Neural progenitor cell (in vitro differentiated cells): Measurements from ENCODE around the gene EDC4. TPM values are rescaled to one million over a fixed set of nuclear protein-coding genes. Genes with fewer than 3 reads are reported as not detected.

Source experiments
- DNase-seq: peaks from one replicate; pipeline ENCODE4 v3.0.0-alpha.2; 2016; ENCODE audit warnings: low spot score
- H2AFZ ChIP-seq: fragments of 200-600 bp; sonication (generic); replicated peaks from 2 replicates; pipeline ENCODE4 v1.6.1; 2016; ENCODE audit warnings: antibody characterized with exemption
- H3F3A ChIP-seq: fragments of 200-600 bp; sonication (generic); 2 replicates; pipeline ENCODE4 v1.6.1; 2016; ENCODE audit warnings: antibody characterized with exemption, low read depth
- H3K27ac ChIP-seq: fragments of 200-600 bp; sonication (generic); 2 replicates; pipeline ENCODE4 v1.5.1; 2016; ENCODE audit warnings: mild to moderate bottlenecking
- H3K27me3 ChIP-seq: fragments of 200-600 bp; sonication (generic); 2 replicates; pipeline ENCODE4 v1.6.1; 2016; ENCODE audit warnings: mild to moderate bottlenecking, moderate library complexity
- H3K36me3 ChIP-seq: fragments of 200-600 bp; sonication (generic); 2 replicates; pipeline ENCODE4 v1.5.1; 2016
- H3K4me1 ChIP-seq: fragments of 200-600 bp; sonication (generic); 2 replicates; pipeline ENCODE4 v1.6.1; 2016; ENCODE audit warnings: mixed run types
- H3K4me2 ChIP-seq: fragments of 200-600 bp; sonication (generic); 2 replicates; pipeline ENCODE4 v1.6.1; 2016
- H3K4me3 ChIP-seq: fragments of 200-600 bp; sonication (generic); 2 replicates; pipeline ENCODE4 v1.5.1; 2016
- H3K79me2 ChIP-seq: fragments of 200-600 bp; sonication (generic); 2 replicates; pipeline ENCODE4 v1.6.1; 2016; ENCODE audit warnings: low read depth
- H3K9ac ChIP-seq: fragments of 200-600 bp; sonication (generic); 2 replicates; pipeline ENCODE4 v1.6.1; 2016
- H3K9me3 ChIP-seq: fragments of 200-600 bp; sonication (generic); 2 replicates; pipeline ENCODE4 v1.5.1; 2016; ENCODE audit warnings: low read depth
- H4K20me1 ChIP-seq: fragments of 200-600 bp; sonication (generic); 2 replicates; pipeline ENCODE4 v1.6.1; 2016; ENCODE audit warnings: low read depth
- H3K27ac Mint-ChIP-seq: 3 replicates; pipeline ENCODE4 v1.8.0; 2021; ENCODE audit warnings: mixed read lengths
- H3K27me3 Mint-ChIP-seq: 2 replicates; pipeline ENCODE4 v1.8.0; 2022; ENCODE audit warnings: low read depth, mild to moderate bottlenecking, inconsistent platforms, moderate library complexity, mixed read lengths; ENCODE audit not compliant: insufficient read depth
- H3K36me3 Mint-ChIP-seq: 3 replicates; pipeline ENCODE4 v1.8.0; 2021; ENCODE audit warnings: mixed read lengths
- H3K4me1 Mint-ChIP-seq: 3 replicates; pipeline ENCODE4 v1.8.0; 2021; ENCODE audit warnings: mixed read lengths
- H3K4me3 Mint-ChIP-seq: 3 replicates; pipeline ENCODE4 v1.8.0; 2021; ENCODE audit warnings: mild to moderate bottlenecking, moderate library complexity, mixed read lengths
- H3K9me3 Mint-ChIP-seq: 3 replicates; pipeline ENCODE4 v1.8.0; 2020; ENCODE audit warnings: mixed read lengths
- CTCF ChIP-seq: fragments of 200-600 bp; sonication (generic); IDR thresholded peaks from 2 replicates; pipeline ENCODE4 v1.5.1; 2017; ENCODE audit warnings: antibody characterized with exemption, mild to moderate bottlenecking
- EZH2 ChIP-seq: fragments of 200-600 bp; sonication (generic); IDR thresholded peaks from 2 replicates; pipeline ENCODE4 v1.6.1; 2017; ENCODE audit warnings: antibody characterized with exemption, mild to moderate bottlenecking, moderate library complexity
- EZH2phosphoT487 ChIP-seq: fragments of 200-600 bp; sonication (generic); IDR thresholded peaks from 2 replicates; pipeline ENCODE4 v1.6.1; 2017; ENCODE audit warnings: antibody characterized with exemption
- total RNA-seq: library from RNA; depleted of rRNA; stranded (reverse); fragments of >200 nt; gene quantifications from 2 replicates; pipeline ENCODE4 v1.2.3, GENCODE V29; 2015; ENCODE audit warnings: low replicate concordance

Gene EDC4
- total RNA-seq, 1 donor from 2014 or later = 32.7 TPM

DNA sequence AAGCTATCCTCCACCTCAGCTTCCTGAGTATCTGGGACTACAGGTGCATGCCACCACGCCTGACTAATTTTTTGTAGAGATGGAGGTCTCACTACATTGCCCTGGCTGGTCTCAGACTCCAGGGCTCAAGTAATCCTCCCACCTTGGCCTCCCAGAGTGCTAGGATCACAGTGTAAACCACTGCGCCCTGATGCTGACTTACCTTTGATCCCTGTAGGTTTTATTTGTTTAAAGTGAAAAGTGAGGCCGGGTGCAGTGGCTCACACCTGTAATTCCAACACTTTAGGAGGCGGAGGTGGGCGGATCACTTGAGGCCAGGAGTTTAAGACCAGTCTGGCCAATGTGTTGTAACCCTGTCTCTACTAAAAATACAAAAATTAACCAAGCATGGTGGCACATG is 28.9 kb downstream of the EDC4 start:
- no peak overlapping the region for H3K27ac Mint-ChIP-seq
- no peak overlapping the region for H3K9ac ChIP-seq
- H3K4me3 Mint-ChIP-seq = no peak overlapping the region
- peaks cover 35% of the 10 kb centered on the region for H3K79me2 ChIP-seq
- H3K36me3 Mint-ChIP-seq = peaks cover 6% of the 10 kb centered on the region
- peaks cover 49% of the 10 kb centered on the region for H4K20me1 ChIP-seq
- H3K4me1 Mint-ChIP-seq = no peaks in the 10 kb centered on the region
- no peak for TF ChIP-seq EZH2
- no peak for TF ChIP-seq CTCF
- TF ChIP-seq EZH2phosphoT487 = no peak
- no peaks in the 10 kb centered on the region for H3K9me3 Mint-ChIP-seq
- no peaks in the 10 kb centered on the region for H3K27me3 ChIP-seq
- H3K4me2 ChIP-seq = no peak overlapping the region
- no peaks in the 10 kb centered on the region for H3K4me1 ChIP-seq
- H2AFZ ChIP-seq = no peak overlapping the region
- no peak overlapping the region for H3K27ac ChIP-seq
- peaks cover 2% of the 10 kb centered on the region for H3K27me3 Mint-ChIP-seq
- H3K9me3 ChIP-seq = no peaks in the 10 kb centered on the region
- no peaks in the 10 kb centered on the region for H3F3A ChIP-seq
- no peak overlapping the region for H3K4me3 ChIP-seq
- no peaks in the 10 kb centered on the region for H3K36me3 ChIP-seq
- DNase-seq = no peak

- Histone ChIP-seq H4K20me1 (peaks cover 45% of the 10 kb centered on the region), H3K27me3 (no peaks in the 10 kb centered on the region), H3K4me2 (no peak overlapping the region), H3K36me3 (no peaks in the 10 kb centered on the region), H3K4me1 (no peaks in the 10 kb centered on the region), H3K79me2 (peaks cover 24% of the 10 kb centered on the region), H3K27ac (no peak overlapping the region), H3K9me3 (no peaks in the 10 kb centered on the region), H2AFZ (no peak overlapping the region), H3K4me3 (no peak overlapping the region), H3F3A (no peaks in the 10 kb centered on the region), H3K9ac (no peak overlapping the region)
- Mint-ChIP-seq H3K4me3 (no peak overlapping the region), H3K4me1 (no peaks in the 10 kb centered on the region), H3K36me3 (peaks cover 3% of the 10 kb centered on the region), H3K27ac (no peak overlapping the region), H3K27me3 (peaks cover 2% of the 10 kb centered on the region), H3K9me3 (no peaks in the 10 kb centered on the region)
- no peak for DNase-seq
- no peak for TF ChIP-seq CTCF
Measured at GRCh38 chr16:67902831-67903230, 30.0 kb downstream of the EDC4 start.

GRCh38 chr16:67907397-67908180 is 34.7 kb downstream of the EDC4 start:
- Histone ChIP-seq H3F3A (no peaks in the 10 kb centered on the region), H3K36me3 (no peaks in the 10 kb centered on the region), H3K27ac (no peak overlapping the region), H3K9ac (no peak overlapping the region), H3K27me3 (no peaks in the 10 kb centered on the region), H3K9me3 (no peaks in the 10 kb centered on the region), H3K4me1 (no peaks in the 10 kb centered on the region), H4K20me1 (peaks cover 16% of the 10 kb centered on the region), H3K79me2 (no peaks in the 10 kb centered on the region), H3K4me3 (no peak overlapping the region), H3K4me2 (no peak overlapping the region), H2AFZ (no peak overlapping the region)
- TF ChIP-seq EZH2phosphoT487 (no peak), EZH2 (no peak), CTCF (no peak)
- DNase-seq = no peak
- peaks cover 8% of the 10 kb centered on the region for H3K36me3 Mint-ChIP-seq
- no peaks in the 10 kb centered on the region for H3K27me3 Mint-ChIP-seq
- peaks cover 5% of the 10 kb centered on the region for H3K4me1 Mint-ChIP-seq
- H3K9me3 Mint-ChIP-seq = no peaks in the 10 kb centered on the region
- no peak overlapping the region for H3K4me3 Mint-ChIP-seq
- peak overlapping the region; percentile 78 for H3K27ac Mint-ChIP-seq
